Measurements from ENCODE around the gene STYK1. TPM values are rescaled to one million over a fixed set of nuclear protein-coding genes. Genes with fewer than 3 reads are reported as not detected.
A peak's percentile ranks its signal among the peaks of the same experiment; 100 is the strongest.

STYK1 gene
- not detected in 2 replicates for total RNA-seq
- long read RNA-seq: 0 reads

- H3K9me3 Mint-ChIP-seq: no peaks in the 10 kb centered on the region
- H3K27ac Mint-ChIP-seq (ENCODE audit: unreplicated experiment): no peak within 1 kb of the TSS
- peak; percentile 47 for DNase-seq (ENCODE audit: low read depth, low spot score)
- TF ChIP-seq CTCF (conservative IDR thresholded peaks at IDR 0.05): peak; percentile 100
- H3K36me3 Mint-ChIP-seq (ENCODE audit: low read depth): no peaks in the 10 kb centered on the region
- H3K4me1 Mint-ChIP-seq: no peaks in the 10 kb centered on the region
- H3K4me3 Mint-ChIP-seq: peak within 1 kb of the TSS; percentile 83
- peaks cover 70% of the 10 kb centered on the region for H3K27me3 Mint-ChIP-seq (ENCODE audit: low read depth)
These were observed at the start of gene STYK1 for GRCh38 chr12:10673659-10674384. TSS of gene STYK1 (minus strand) at chr12:10674052. CDS start at chr12:10634618, 39,434 bp downstream.

- H3K27me3 Mint-ChIP-seq (ENCODE audit: low read depth): peaks cover 49% of the 10 kb centered on the region
- H3K36me3 Mint-ChIP-seq (ENCODE audit: low read depth): no peaks in the 10 kb centered on the region
- H3K4me3 Mint-ChIP-seq: peak within 1 kb of the TSS; percentile 98
- peaks cover 25% of the 10 kb centered on the region for H3K4me1 Mint-ChIP-seq
- TF ChIP-seq CTCF (conservative IDR thresholded peaks at IDR 0.05): no peak
- no peaks in the 10 kb centered on the region for H3K9me3 Mint-ChIP-seq
- DNase-seq (ENCODE audit: low read depth, low spot score): peak; percentile 65
- H3K27ac Mint-ChIP-seq (ENCODE audit: unreplicated experiment): peak within 1 kb of the TSS; percentile 87
These were observed 49.3 kb upstream of the STYK1 start, which contains the start of gene YBX3 for GRCh38 chr12:10722905-10723746. TSS of gene YBX3 (minus strand) at chr12:10723323. CDS start at chr12:10723111, 212 bp downstream.

- peak; percentile 45 for TF ChIP-seq CTCF (conservative IDR thresholded peaks at IDR 0.05)
- Mint-ChIP-seq H3K4me3 (peak overlapping the region; percentile 98), H3K27ac (ENCODE audit: unreplicated experiment) (peak overlapping the region; percentile 86), H3K9me3 (no peaks in the 10 kb centered on the region), H3K4me1 (peaks cover 29% of the 10 kb centered on the region), H3K27me3 (ENCODE audit: low read depth) (peaks cover 47% of the 10 kb centered on the region), H3K36me3 (ENCODE audit: low read depth) (no peaks in the 10 kb centered on the region)
- peak; percentile 22 for DNase-seq (ENCODE audit: low read depth, low spot score)
These were observed 48.7 kb upstream of the STYK1 start for GRCh38 chr12:10722502-10722904.

GRCh38 chr12:10721651-10722501, 48.0 kb upstream of the STYK1 start:
- H3K36me3 Mint-ChIP-seq (ENCODE audit: low read depth): no peaks in the 10 kb centered on the region
- H3K27ac Mint-ChIP-seq (ENCODE audit: unreplicated experiment): peak overlapping the region; percentile 86
- peaks cover 41% of the 10 kb centered on the region for H3K27me3 Mint-ChIP-seq (ENCODE audit: low read depth)
- peak; percentile 40 for DNase-seq (ENCODE audit: low read depth, low spot score)
- no peaks in the 10 kb centered on the region for H3K9me3 Mint-ChIP-seq
- peaks cover 35% of the 10 kb centered on the region for H3K4me1 Mint-ChIP-seq
- peak overlapping the region; percentile 98 for H3K4me3 Mint-ChIP-seq
- no peak for TF ChIP-seq CTCF (conservative IDR thresholded peaks at IDR 0.05)

All from neural crest cell (in vitro differentiated cells).